ENCODE measurements around the gene SGK2.

SGK2 gene

GRCh38 chr20:43536817-43537440 lies 21.9 kb upstream of the SGK2 start:
- no peak for DNase-seq

GRCh38 chr20:43537921-43538877 lies 20.6 kb upstream of the SGK2 start:
- peak; percentile 33 for DNase-seq

DNA sequence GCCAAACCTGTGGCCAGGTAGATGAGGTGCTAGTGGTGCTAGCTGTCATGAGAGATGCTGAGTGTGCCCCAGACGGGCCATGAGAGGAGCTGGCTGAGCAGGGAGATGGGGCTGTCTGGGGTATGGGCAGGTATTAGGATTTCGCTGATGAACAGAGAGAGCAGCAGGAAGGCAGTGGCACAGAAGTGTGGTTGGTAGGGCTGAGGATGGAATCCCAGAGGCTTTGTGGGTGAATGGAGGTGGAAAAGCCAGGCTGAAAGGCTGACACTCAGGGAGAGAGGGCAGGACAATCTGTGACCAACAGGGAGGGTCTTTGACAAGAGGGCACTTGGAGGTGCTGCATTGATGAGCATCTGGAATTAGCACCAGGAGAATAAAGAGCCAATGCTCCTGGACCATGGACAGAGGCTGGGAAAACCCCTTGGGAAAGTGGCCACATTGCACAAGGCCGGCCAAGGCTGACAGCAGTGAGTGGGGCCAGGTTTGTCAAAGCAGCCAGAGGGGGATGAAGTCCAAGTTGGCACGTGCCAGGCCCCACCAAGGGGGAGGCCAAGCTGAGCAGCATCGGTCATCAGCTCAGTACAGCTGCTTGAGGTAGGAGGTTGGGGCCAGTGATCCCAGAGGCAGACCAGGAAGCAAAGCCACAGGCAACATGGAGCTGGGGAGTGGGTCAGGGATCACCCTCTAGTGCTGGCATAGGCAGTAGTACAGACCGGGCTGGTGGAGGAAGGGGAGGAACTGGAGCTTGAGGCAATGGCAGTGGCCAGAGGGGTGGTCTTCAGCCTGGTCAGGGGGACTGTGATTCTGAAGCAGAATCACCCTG lies 19.7 kb upstream of the SGK2 start:
- DNase-seq: no peak

- DNase-seq: no peak
These were observed 18.7 kb upstream of the SGK2 start for GRCh38 chr20:43539975-43540672.

DNA sequence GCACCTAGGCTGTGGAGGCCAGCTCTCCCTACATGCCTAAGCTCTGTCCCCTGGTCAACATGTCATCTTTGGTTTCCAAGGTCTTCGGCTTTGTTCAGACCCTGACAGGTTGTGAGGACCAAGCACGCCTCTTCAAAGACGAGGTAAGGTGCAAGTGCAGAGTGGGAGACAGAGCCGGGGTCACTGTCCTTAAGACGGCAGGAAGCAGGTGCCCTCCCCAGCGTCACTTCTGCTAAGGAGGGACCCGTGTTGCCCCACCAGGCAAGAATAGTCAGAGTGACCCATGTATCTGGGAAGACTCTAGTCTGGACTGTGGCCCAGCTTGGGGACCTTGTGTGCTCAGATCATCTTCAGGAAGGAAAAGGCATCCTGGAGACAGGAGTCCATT lies 18.2 kb upstream of the SGK2 start:
- no peak for DNase-seq

DNA sequence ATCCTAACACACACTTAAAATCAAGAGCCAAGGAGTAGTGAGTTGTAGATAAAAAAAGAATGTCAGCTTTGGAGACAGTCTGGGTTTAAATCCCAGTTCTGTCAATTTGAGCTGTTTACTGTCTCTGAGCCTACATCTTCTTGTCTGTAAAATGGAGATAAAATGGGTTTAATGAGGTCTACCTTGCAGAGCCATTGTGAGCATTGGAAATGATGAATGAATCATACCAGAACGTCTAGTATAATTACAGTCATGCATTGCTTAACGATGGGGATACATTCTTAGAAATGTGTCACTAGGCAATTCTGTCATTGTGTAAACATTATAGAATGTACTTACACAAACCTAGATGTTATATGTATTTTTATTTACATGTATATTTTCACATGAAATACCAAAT lies 17.6 kb upstream of the SGK2 start:
- DNase-seq: no peak

DNA sequence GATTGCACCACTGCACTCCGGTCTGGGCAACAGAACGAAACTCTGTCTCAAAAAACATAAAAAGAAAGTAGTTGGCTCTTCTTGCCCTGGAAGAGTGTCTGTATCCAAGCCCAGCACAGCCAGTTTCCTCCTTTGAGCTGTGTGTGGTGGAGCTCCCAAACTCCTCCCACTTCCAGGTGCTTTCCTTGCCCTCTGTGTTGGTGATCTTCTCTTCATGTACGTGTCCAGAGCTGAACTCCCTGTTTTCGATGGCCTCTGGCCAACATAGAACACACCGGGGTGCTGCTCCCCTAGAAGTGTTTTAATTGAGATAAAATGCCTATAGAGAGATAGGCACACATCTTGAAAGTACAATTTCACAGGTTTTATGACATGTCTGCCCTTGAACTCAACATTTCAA lies 16.7 kb upstream of the SGK2 start:
- DNase-seq: no peak

GRCh38 chr20:43542674-43543073 lies 16.2 kb upstream of the SGK2 start:
- no peak for DNase-seq

- no peak for DNase-seq
These were observed 15.7 kb upstream of the SGK2 start for GRCh38 chr20:43543138-43543537.

GRCh38 chr20:43544501-43544900 lies 14.3 kb upstream of the SGK2 start:
- DNase-seq: no peak

DNA sequence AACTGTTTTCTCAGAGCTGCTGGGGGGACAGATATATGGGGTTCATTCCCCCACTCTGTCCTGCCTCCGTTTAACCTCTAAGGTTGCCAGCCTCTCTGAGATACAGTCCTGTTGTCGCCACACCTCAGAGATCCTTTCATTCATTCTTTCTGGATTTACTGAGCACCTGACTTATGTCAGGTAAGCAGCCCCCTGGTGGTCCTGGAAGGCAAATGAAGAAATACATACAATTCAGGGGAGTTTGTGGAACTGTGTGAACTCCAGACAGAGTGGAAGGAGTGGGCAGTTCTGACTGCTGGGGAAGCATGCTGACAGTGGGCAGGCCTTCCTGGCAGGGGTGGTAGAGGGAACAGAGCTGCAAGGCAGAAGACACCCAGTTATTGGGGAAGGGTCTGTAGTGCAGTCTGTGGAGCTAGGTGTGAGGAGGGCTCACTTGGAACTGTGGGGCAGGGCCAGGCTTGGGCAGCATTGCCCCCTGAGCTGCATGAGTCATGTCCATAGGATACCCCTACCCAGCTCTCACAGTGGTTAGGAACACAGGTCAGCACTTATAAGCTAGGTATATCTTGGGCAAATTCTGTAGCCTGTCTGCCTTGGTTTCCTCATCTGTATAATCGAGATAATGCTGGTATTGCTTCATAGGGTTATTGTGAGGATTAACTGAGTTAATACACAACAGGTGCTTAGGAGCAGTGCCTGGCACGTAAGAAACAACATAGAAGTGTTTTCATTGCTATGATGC lies 12.8 kb upstream of the SGK2 start:
- DNase-seq: no peak

GRCh38 chr20:43548273-43548880 lies 10.4 kb upstream of the SGK2 start:
- DNase-seq: no peak

GRCh38 chr20:43549416-43550065 lies 9.3 kb upstream of the SGK2 start:
- no peak for DNase-seq

DNA sequence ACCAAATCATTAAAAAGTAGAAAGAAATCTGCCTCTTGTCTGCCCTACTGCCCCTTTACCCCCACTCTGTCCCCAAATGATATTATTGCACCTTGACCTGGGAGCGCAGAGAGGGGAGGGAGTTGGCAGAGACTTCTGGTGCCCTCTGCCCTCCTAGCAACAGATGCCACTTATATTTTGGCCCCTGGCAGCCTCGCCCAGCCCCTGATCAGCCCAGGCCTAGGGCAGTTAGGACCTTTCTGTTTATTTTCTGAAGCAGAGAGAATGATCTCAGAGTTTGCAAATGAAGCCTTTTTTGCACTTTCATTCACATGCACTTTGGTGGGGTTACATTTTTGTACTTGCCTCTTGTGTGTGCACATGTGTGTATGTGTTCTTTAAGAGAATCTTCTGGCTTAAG lies 8.4 kb upstream of the SGK2 start:
- DNase-seq: no peak

DNA sequence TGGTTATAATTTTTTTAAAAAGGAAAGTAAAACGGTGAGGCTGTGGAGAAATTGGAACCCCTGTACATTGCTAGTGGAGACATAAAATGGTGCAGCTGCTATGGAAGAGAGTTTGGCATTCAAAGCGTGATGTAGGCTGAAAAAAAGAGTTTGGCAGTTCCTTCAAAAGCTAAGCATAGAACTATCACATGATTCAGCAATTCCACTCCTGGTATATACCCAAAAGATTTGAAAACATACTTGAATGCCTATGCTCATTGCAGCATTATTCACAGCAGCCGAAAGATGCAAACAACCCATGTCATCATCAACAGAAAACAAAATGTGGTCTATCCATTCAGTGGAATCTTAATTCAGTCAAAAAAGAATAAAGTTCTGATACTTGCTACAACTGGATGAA lies 4.5 kb upstream of the SGK2 start:
- no peak for DNase-seq

- no peak for DNase-seq
These were observed 540 bp downstream of the SGK2 start for GRCh38 chr20:43559147-43559987.

DNA sequence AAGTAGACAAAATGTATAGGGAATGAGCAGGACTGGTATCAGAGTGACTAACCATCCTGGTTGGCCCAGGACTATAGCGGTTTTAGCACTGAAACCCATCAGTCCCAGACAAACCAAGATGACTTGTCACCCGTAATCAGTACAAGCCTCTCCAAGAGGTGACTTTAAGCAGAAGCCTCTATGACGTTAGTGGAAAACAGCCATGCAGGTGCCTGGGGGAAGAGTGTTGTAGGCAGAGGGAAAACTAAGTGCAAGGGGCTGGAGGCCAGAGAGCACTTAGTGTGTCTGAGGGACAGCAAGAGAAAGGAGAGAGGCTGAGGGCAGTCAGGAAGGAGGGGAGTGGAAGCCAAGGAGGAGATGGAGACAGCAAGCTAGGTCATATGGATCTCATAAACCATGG lies 2.1 kb downstream of the SGK2 start:
- no peak for DNase-seq

DNA sequence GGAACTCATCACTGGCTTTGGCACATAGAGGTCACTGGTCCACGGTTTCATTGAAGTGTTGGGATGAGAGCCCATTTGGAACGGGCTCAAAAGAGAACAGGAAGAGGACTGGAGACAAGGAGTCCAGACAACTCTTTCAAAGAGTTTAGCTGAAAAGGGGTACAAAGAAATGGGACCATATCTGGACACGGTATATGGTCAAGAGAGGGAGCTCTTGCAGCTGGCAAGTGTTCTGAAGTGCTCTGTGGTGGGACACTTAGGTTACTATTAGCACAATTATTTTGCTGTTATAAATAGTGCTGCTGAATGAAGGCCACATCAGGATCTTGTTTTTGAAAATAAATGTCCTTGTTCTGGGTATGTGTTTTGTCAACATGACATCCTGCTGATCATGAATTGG lies 4.6 kb downstream of the SGK2 start:
- no peak for DNase-seq

- no peak for DNase-seq
These were observed 5.2 kb downstream of the SGK2 start for GRCh38 chr20:43563991-43564390.

DNA sequence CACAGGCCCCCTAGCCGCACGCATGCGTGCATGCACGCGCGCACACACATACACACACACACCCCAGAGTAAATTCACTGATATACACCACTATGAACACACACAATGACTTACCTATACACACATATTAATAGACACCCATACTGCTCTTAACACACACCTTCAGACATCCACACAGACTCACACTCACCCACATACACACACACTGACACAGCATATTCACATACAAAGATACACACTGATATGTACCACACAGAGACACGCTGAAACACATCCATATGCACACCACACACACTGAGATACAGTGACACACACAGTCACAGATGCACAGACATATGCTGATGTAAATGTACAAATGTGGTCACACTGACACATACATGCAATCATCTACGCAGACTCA lies 5.6 kb downstream of the SGK2 start:
- DNase-seq: no peak

Measured in activated T-cell treated with anti-CD3 and anti-CD28 coated beads for 4 hours (primary cell).